HEK293 (cell line): ENCODE measurements around the gene MYO3A.

Source experiments
- PBX3 ChIP-seq: sonication (generic); formaldehyde crosslinking; IDR thresholded peaks from 2 replicates; pipeline ENCODE4 v1.8.1; 2022; ENCODE audit warnings: mild to moderate bottlenecking, moderate library complexity, missing genetic modification reagents
- SP2 ChIP-seq: fragments of 450-650 bp; formaldehyde crosslinking; IDR thresholded peaks from 2 replicates; pipeline ENCODE4 v1.5.1; 2016; ENCODE audit warnings: missing biosample characterization, missing genetic modification characterization
- ZBTB1 ChIP-seq: fragments of 450-650 bp; formaldehyde crosslinking; IDR thresholded peaks from 2 replicates; pipeline ENCODE4 v1.5.1; 2016; ENCODE audit warnings: missing biosample characterization, missing genetic modification characterization
- ZBTB11 ChIP-seq: fragments of 450-650 bp; formaldehyde crosslinking; conservative IDR thresholded peaks from 2 replicates; pipeline ENCODE4 v1.5.1; 2016; ENCODE audit warnings: low read depth, missing biosample characterization, missing genetic modification characterization
- ZBTB8A ChIP-seq: fragments of 450-650 bp; formaldehyde crosslinking; IDR thresholded peaks from 2 replicates; pipeline ENCODE4 v1.5.1; 2016; ENCODE audit warnings: missing biosample characterization, missing genetic modification characterization
- ZNF266 ChIP-seq: fragments of 450-650 bp; formaldehyde crosslinking; IDR thresholded peaks from 2 replicates; pipeline ENCODE4 v1.5.1; 2016; ENCODE audit warnings: missing biosample characterization, missing genetic modification characterization, low read depth
- ZNF335 ChIP-seq: fragments of 450-650 bp; formaldehyde crosslinking; conservative IDR thresholded peaks from 2 replicates; pipeline ENCODE4 v1.5.1; 2016; ENCODE audit warnings: missing biosample characterization, missing genetic modification characterization
- TF ChIP-seq, protein P1 (sequence below): fragments of 450-650 bp; formaldehyde crosslinking; IDR thresholded peaks from 2 replicates; pipeline ENCODE4 v1.5.1; 2016; ENCODE audit warnings: missing biosample characterization, missing genetic modification characterization

GRCh38 chr10:26205223-26205622 lies 271.2 kb downstream of the MYO3A start:
- no peak for TF ChIP-seq ZNF335
- no peak for TF ChIP-seq ZNF266 (tag by site-specific recombination)
- TF ChIP-seq ZBTB11 (tag by site-specific recombination) = no peak
- no peak for TF ChIP-seq PBX3 (CRISPR knock-in tag)
- TF ChIP-seq, protein P1, sequence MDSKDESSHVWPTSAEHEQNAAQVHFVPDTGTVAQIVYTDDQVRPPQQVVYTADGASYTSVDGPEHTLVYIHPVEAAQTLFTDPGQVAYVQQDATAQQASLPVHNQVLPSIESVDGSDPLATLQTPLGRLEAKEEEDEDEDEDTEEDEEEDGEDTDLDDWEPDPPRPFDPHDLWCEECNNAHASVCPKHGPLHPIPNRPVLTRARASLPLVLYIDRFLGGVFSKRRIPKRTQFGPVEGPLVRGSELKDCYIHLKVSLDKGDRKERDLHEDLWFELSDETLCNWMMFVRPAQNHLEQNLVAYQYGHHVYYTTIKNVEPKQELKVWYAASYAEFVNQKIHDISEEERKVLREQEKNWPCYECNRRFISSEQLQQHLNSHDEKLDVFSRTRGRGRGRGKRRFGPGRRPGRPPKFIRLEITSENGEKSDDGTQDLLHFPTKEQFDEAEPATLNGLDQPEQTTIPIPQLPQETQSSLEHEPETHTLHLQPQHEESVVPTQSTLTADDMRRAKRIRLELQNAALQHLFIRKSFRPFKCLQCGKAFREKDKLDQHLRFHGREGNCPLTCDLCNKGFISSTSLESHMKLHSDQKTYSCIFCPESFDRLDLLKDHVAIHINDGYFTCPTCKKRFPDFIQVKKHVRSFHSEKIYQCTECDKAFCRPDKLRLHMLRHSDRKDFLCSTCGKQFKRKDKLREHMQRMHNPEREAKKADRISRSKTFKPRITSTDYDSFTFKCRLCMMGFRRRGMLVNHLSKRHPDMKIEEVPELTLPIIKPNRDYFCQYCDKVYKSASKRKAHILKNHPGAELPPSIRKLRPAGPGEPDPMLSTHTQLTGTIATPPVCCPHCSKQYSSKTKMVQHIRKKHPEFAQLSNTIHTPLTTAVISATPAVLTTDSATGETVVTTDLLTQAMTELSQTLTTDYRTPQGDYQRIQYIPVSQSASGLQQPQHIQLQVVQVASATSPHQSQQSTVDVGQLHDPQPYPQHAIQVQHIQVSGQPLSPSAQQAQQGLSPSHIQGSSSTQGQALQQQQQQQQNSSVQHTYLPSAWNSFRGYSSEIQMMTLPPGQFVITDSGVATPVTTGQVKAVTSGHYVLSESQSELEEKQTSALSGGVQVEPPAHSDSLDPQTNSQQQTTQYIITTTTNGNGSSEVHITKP = no peak
- no peak for TF ChIP-seq SP2 (tag by site-specific recombination)
- no peak for TF ChIP-seq ZBTB8A (tag by site-specific recombination)
- TF ChIP-seq ZBTB1 (tag by site-specific recombination) = no peak
